Vagina (tissue), 2 donors: Measurements from ENCODE around the gene ST6GALNAC3.

Source experiments
- POLR2A ChIP-seq, 2 donors: fragments of 450-650 bp; IDR thresholded peaks; one replicate each; pipeline ENCODE4 v1.6.1; 2017; ENCODE audit warnings: antibody characterized with exemption in 2 of 2, mild to moderate bottlenecking in 2 of 2, moderate library complexity in 2 of 2
- POLR2AphosphoS5 ChIP-seq, 2 donors: sonication (generic); formaldehyde crosslinking; IDR thresholded peaks; one replicate each; pipeline ENCODE4 v1.9.0; 2017; ENCODE audit warnings: antibody characterized with exemption in 2 of 2, mild to moderate bottlenecking in 2 of 2, low read depth in 1 of 2; ENCODE audit not compliant: insufficient read depth in 1 of 2
- TF ChIP-seq, protein P1 (sequence below), 3 experiments: fragments of 450-650 bp in 2 of 3; fragments of 200-600 bp in 1 of 3; sonication (generic) in 1 of 3; IDR thresholded peaks; one replicate each; pipeline ENCODE4 v1.5.1; 2017 to 2019; ENCODE audit warnings: antibody characterized with exemption in 3 of 3, mild to moderate bottlenecking in 2 of 3, moderate library complexity in 2 of 3

DNA sequence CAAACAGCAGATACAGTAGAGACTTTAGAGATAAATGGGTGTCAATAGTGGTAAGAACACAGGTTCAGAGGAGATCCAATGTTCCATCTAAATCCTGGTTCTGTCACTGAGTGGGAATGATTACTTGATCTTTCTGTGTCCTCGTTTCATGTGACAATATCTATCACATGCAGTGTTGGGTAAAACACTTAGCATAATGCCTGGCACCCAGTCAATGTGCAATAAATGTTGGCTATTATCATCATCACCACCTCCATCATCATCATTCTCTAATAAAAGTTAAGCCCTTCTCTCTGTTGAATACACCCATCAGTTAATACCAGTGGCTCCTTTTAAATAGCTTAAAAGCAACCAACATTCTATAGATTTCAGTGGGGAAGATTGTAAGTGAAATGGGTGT is 184.7 kb downstream of the ST6GALNAC3 start:
- TF ChIP-seq, protein P1, sequence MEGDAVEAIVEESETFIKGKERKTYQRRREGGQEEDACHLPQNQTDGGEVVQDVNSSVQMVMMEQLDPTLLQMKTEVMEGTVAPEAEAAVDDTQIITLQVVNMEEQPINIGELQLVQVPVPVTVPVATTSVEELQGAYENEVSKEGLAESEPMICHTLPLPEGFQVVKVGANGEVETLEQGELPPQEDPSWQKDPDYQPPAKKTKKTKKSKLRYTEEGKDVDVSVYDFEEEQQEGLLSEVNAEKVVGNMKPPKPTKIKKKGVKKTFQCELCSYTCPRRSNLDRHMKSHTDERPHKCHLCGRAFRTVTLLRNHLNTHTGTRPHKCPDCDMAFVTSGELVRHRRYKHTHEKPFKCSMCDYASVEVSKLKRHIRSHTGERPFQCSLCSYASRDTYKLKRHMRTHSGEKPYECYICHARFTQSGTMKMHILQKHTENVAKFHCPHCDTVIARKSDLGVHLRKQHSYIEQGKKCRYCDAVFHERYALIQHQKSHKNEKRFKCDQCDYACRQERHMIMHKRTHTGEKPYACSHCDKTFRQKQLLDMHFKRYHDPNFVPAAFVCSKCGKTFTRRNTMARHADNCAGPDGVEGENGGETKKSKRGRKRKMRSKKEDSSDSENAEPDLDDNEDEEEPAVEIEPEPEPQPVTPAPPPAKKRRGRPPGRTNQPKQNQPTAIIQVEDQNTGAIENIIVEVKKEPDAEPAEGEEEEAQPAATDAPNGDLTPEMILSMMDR (IDR thresholded peaks at IDR 0.05), result no peak
- TF ChIP-seq POLR2AphosphoS5 (IDR thresholded peaks at IDR 0.05; ENCODE audit: insufficient read depth in 1 of 2, low read depth in 1 of 2), result no peak
- no peak for TF ChIP-seq POLR2A (IDR thresholded peaks at IDR 0.05)
